Neural cell (in vitro differentiated cells): ENCODE results near the gene CCDC69. TPM values are rescaled to one million over a fixed set of nuclear protein-coding genes. Genes with fewer than 3 reads are reported as not detected.

ENCODE experiments used
- H2AFZ ChIP-seq: fragments of 200-600, 300-800 bp; sonication (generic), shearing (Covaris generic); 2 replicates; pipeline ENCODE4 v1.6.0; 2014; ENCODE audit warnings: low read depth, mild to moderate bottlenecking, antibody characterized with exemption, low read length, moderate library complexity
- H3F3A ChIP-seq: fragments of 200-600 bp; shearing (Covaris generic); 2 replicates; pipeline ENCODE4 v1.6.1; 2016; ENCODE audit warnings: mild to moderate bottlenecking, moderate library complexity, mixed read lengths, antibody characterized with exemption, low read length; ENCODE audit not compliant: insufficient read depth, poor library complexity, severe bottlenecking
- H3K27ac ChIP-seq: fragments of 200-600, 300-800 bp; sonication (generic), shearing (Covaris generic); 2 replicates; pipeline ENCODE4 v1.5.1; 2014; ENCODE audit warnings: mild to moderate bottlenecking, low read length, moderate library complexity
- H3K27me3 ChIP-seq: fragments of 300-800, 200-600 bp; sonication (generic), shearing (Covaris generic); 2 replicates; pipeline ENCODE4 v1.6.0; 2014; ENCODE audit warnings: mild to moderate bottlenecking, low read depth, low read length, moderate library complexity; ENCODE audit not compliant: insufficient read depth
- H3K36me3 ChIP-seq: fragments of 300-800, 200-600 bp; sonication (generic), shearing (Covaris generic); 2 replicates; pipeline ENCODE4 v1.5.1; 2014; ENCODE audit warnings: mild to moderate bottlenecking, antibody characterized with exemption, low read length, moderate library complexity; ENCODE audit not compliant: insufficient read depth
- H3K4me2 ChIP-seq: fragments of 300-800, 200-600 bp; sonication (generic), shearing (Covaris generic); 2 replicates; pipeline ENCODE4 v1.6.0; 2014; ENCODE audit warnings: mild to moderate bottlenecking, low read length
- H3K4me3 ChIP-seq: fragments of 300-800, 200-600 bp; sonication (generic), shearing (Covaris generic); 2 replicates; pipeline ENCODE4 v1.5.1; 2014; ENCODE audit warnings: mild to moderate bottlenecking, low read length, moderate library complexity
- H3K79me2 ChIP-seq: fragments of 200-600 bp; shearing (Covaris generic); replicated peaks from 2 replicates; pipeline ENCODE4 v1.6.0; 2014; ENCODE audit warnings: mild to moderate bottlenecking, low read length, moderate library complexity; ENCODE audit not compliant: insufficient read depth
- H3K9ac ChIP-seq: fragments of 300-800, 200-600 bp; sonication (generic), shearing (Covaris generic); 2 replicates; pipeline ENCODE4 v1.6.1; 2016; ENCODE audit warnings: mild to moderate bottlenecking, low read length, mixed read lengths
- H3K9me2 ChIP-seq: fragments of 200-600 bp; shearing (Covaris generic); 2 replicates; pipeline ENCODE4 v1.6.1; 2016; ENCODE audit warnings: mild to moderate bottlenecking, low read length, mixed read lengths; ENCODE audit not compliant: insufficient read depth
- H3K9me3 ChIP-seq: fragments of 200-600, 300-800 bp; sonication (generic), shearing (Covaris generic); 2 replicates; pipeline ENCODE4 v1.6.1; 2016; ENCODE audit warnings: mild to moderate bottlenecking, mixed run types, low read length, moderate library complexity, mixed read lengths
- H4K20me1 ChIP-seq: fragments of 200-600 bp; shearing (Covaris generic); 2 replicates; pipeline ENCODE4 v1.6.1; 2016; ENCODE audit warnings: mild to moderate bottlenecking, mixed run types; ENCODE audit not compliant: insufficient read depth
- EP300 ChIP-seq: fragments of 450-650 bp; conservative IDR thresholded peaks from 2 replicates; pipeline ENCODE4 v1.6.1; 2014; ENCODE audit warnings: antibody characterized with exemption, mild to moderate bottlenecking, moderate library complexity; ENCODE audit not compliant: poor library complexity, severe bottlenecking
- EZH2 ChIP-seq: fragments of 200-600, 300-800 bp; shearing (Covaris generic), sonication (generic); IDR thresholded peaks from 2 replicates; pipeline ENCODE4 v1.6.1; 2014; ENCODE audit warnings: antibody characterized with exemption, low read length, borderline replicate concordance, mild to moderate bottlenecking; ENCODE audit not compliant: insufficient read depth, poor library complexity, severe bottlenecking
- MXI1 ChIP-seq: fragments of 450-650 bp; conservative IDR thresholded peaks from 2 replicates; pipeline ENCODE4 v1.6.1; 2014; ENCODE audit warnings: antibody characterized with exemption, mild to moderate bottlenecking; ENCODE audit not compliant: poor library complexity, severe bottlenecking
- POLR2AphosphoS5 ChIP-seq: IDR thresholded peaks from 2 replicates; pipeline ENCODE4 v1.6.1; 2012
- RAD21 ChIP-seq: fragments of 450-650 bp; conservative IDR thresholded peaks from 2 replicates; pipeline ENCODE4 v1.6.1; 2014; ENCODE audit warnings: antibody characterized with exemption, mild to moderate bottlenecking, moderate library complexity
- SMC3 ChIP-seq: fragments of 450-650 bp; conservative IDR thresholded peaks from 2 replicates; pipeline ENCODE4 v1.6.1; 2014; ENCODE audit warnings: antibody characterized with exemption, mild to moderate bottlenecking, moderate library complexity; ENCODE audit not compliant: poor library complexity
- TAF1 ChIP-seq: IDR thresholded peaks from 2 replicates; pipeline ENCODE4 v1.6.1; 2012; ENCODE audit warnings: low read depth
- polyA plus RNA-seq: library from polyadenylated mRNA; depleted of rRNA; stranded (reverse); fragments of >200 nt; gene quantifications from 2 replicates; pipeline ENCODE4 v1.2.3, GENCODE V29; 2014
- TF ChIP-seq, protein P1 (sequence below): fragments of 450-650 bp; IDR thresholded peaks from 2 replicates; pipeline ENCODE4 v1.5.1; 2014; ENCODE audit warnings: antibody characterized with exemption, mild to moderate bottlenecking, moderate library complexity; ENCODE audit not compliant: poor library complexity, severe bottlenecking
- TF ChIP-seq, protein P2 (sequence below): IDR thresholded peaks from 2 replicates; pipeline ENCODE4 v1.6.1; 2012; ENCODE audit warnings: borderline replicate concordance

CCDC69 gene
- polyA plus RNA-seq, 1 donor from 2014 or later, result not detected

DNA sequence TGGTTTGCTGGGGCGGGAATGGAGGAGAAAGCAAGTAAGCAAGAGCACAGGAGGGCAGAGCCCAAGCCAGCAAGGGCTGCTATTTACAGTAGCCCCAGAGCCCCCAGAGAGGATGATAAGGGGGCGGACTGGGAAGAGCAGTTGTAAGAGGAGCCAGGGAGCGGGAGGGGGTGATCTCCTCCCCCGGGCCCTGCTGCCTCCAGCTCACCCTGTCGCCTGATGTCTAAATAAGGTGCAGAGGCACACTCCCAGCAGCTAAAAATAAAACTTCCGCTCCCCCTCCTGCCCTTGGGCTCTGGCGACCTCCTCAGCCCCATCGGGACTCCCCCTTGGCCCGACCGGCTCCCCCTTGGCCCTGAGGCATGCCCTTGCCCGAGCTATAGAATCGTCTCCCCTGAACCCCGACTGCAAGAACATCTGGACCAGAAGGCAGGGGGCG lies 14.4 kb upstream of the CCDC69 start:
- Histone ChIP-seq H3K79me2 (no peaks in the 10 kb centered on the region), H3K27ac (no peak overlapping the region), H3K9me3 (no peaks in the 10 kb centered on the region), H3F3A (no peaks in the 10 kb centered on the region), H3K9me2 (no peaks in the 10 kb centered on the region), H3K9ac (no peak overlapping the region), H4K20me1 (no peaks in the 10 kb centered on the region), H3K4me3 (no peak overlapping the region), H3K36me3 (no peaks in the 10 kb centered on the region), H3K27me3 (no peaks in the 10 kb centered on the region), H3K4me2 (no peak overlapping the region), H2AFZ (no peak overlapping the region)
- TF ChIP-seq MXI1, result no peak
- TF ChIP-seq POLR2AphosphoS5, result no peak
- no peak for TF ChIP-seq TAF1
- TF ChIP-seq RAD21, result no peak
- TF ChIP-seq, protein P1, sequence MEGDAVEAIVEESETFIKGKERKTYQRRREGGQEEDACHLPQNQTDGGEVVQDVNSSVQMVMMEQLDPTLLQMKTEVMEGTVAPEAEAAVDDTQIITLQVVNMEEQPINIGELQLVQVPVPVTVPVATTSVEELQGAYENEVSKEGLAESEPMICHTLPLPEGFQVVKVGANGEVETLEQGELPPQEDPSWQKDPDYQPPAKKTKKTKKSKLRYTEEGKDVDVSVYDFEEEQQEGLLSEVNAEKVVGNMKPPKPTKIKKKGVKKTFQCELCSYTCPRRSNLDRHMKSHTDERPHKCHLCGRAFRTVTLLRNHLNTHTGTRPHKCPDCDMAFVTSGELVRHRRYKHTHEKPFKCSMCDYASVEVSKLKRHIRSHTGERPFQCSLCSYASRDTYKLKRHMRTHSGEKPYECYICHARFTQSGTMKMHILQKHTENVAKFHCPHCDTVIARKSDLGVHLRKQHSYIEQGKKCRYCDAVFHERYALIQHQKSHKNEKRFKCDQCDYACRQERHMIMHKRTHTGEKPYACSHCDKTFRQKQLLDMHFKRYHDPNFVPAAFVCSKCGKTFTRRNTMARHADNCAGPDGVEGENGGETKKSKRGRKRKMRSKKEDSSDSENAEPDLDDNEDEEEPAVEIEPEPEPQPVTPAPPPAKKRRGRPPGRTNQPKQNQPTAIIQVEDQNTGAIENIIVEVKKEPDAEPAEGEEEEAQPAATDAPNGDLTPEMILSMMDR, result no peak
- TF ChIP-seq, protein P2, sequence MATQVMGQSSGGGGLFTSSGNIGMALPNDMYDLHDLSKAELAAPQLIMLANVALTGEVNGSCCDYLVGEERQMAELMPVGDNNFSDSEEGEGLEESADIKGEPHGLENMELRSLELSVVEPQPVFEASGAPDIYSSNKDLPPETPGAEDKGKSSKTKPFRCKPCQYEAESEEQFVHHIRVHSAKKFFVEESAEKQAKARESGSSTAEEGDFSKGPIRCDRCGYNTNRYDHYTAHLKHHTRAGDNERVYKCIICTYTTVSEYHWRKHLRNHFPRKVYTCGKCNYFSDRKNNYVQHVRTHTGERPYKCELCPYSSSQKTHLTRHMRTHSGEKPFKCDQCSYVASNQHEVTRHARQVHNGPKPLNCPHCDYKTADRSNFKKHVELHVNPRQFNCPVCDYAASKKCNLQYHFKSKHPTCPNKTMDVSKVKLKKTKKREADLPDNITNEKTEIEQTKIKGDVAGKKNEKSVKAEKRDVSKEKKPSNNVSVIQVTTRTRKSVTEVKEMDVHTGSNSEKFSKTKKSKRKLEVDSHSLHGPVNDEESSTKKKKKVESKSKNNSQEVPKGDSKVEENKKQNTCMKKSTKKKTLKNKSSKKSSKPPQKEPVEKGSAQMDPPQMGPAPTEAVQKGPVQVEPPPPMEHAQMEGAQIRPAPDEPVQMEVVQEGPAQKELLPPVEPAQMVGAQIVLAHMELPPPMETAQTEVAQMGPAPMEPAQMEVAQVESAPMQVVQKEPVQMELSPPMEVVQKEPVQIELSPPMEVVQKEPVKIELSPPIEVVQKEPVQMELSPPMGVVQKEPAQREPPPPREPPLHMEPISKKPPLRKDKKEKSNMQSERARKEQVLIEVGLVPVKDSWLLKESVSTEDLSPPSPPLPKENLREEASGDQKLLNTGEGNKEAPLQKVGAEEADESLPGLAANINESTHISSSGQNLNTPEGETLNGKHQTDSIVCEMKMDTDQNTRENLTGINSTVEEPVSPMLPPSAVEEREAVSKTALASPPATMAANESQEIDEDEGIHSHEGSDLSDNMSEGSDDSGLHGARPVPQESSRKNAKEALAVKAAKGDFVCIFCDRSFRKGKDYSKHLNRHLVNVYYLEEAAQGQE, result no peak
- TF ChIP-seq SMC3, result no peak
- no peak for TF ChIP-seq EP300
- no peak for TF ChIP-seq EZH2

DNA sequence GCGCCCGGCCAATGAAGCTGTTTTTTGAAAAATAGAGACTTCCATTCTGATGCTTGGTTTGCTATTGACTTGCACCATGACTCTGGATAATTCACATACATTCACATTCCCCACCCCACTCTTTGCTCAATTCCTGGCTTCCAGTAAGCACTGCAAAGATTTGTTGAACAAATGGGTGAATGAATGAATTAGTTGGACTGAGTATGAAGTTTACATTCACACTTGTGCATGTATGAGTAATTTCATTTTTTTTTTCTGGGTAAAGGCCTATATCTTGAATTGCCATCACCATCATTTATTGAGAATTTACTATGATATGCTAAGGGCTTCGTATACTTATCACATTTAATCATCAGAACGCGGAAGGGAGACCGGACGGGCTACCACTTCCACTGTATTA lies 13.8 kb upstream of the CCDC69 start:
- H3K27ac ChIP-seq, result no peak overlapping the region
- H3K79me2 ChIP-seq, result no peaks in the 10 kb centered on the region
- H3K9me3 ChIP-seq, result no peaks in the 10 kb centered on the region
- H3F3A ChIP-seq, result no peaks in the 10 kb centered on the region
- H3K4me2 ChIP-seq, result no peak overlapping the region
- no peak overlapping the region for H3K4me3 ChIP-seq
- H4K20me1 ChIP-seq, result no peaks in the 10 kb centered on the region
- no peaks in the 10 kb centered on the region for H3K36me3 ChIP-seq
- no peaks in the 10 kb centered on the region for H3K27me3 ChIP-seq
- no peak overlapping the region for H2AFZ ChIP-seq
- no peaks in the 10 kb centered on the region for H3K9me2 ChIP-seq
- TF ChIP-seq TAF1, result no peak
- TF ChIP-seq POLR2AphosphoS5, result no peak
- no peak for TF ChIP-seq EZH2
- TF ChIP-seq, protein P2, result no peak
- TF ChIP-seq, protein P1, result no peak
- no peak for TF ChIP-seq EP300
- TF ChIP-seq SMC3, result no peak
- TF ChIP-seq MXI1, result no peak
- TF ChIP-seq RAD21, result no peak
- no peak overlapping the region for H3K9ac ChIP-seq
